GM18520 (cell line): ENCODE measurements around the gene DCAF8.

ENCODE experiments used
- ATAC-seq: cut with Tn5 transposase; IDR thresholded peaks from one replicate; pipeline ENCODE4 v1.9.1; 2021; ENCODE audit not compliant: unreplicated experiment

Gene DCAF8

DNA sequence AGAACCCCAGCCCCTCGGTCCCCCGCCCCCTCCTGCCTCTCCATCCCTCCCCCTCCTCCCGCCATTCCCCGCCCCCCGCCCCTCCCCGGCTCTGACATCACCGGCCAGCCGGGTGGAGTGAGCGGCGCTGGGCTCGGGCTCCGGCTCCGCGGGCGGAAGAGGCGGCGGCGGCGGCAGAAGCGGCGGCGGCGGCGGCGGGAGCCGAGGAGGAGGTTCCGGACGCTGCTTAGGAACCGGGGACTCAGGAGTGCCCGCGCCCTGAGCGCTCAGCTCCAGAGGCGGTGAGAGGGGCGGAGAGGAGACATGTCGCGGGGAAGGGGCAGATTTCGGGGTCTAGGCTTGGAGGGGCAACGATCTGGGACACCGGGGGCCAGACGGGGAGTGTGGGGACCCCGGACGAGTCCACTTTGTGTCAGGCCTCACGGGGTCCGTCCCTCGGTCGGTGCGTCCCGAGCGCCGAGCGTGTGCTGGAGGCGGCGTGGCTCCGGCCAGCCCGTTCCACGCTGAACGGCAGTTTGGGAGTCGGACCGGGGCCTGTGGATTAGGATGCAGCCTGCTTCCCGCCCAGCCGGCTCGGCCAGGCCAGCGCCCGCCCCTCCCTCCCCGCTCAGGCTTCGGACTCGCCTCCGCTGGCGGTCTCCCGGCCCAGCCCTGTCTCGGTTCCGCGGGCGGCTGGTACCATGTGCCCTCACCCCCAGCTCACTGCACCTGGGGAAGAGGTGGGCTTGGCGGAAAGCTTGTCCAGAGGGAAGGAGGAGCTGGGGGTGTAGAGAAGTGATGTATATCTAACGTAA lies 56.9 kb downstream of the DCAF8 start, which contains the start of gene PEA15:
Gene PEA15, plus strand, starts transcription at position 143 of the 794 bp plus-strand sequence. CDS start 6,161 bp downstream, outside the sequence.
- ATAC-seq: no peak

GRCh38 chr1:160204526-160205241 lies 57.7 kb downstream of the DCAF8 start:
- no peak for ATAC-seq

GRCh38 chr1:160200786-160201185 lies 61.6 kb downstream of the DCAF8 start:
- no peak for ATAC-seq

DNA sequence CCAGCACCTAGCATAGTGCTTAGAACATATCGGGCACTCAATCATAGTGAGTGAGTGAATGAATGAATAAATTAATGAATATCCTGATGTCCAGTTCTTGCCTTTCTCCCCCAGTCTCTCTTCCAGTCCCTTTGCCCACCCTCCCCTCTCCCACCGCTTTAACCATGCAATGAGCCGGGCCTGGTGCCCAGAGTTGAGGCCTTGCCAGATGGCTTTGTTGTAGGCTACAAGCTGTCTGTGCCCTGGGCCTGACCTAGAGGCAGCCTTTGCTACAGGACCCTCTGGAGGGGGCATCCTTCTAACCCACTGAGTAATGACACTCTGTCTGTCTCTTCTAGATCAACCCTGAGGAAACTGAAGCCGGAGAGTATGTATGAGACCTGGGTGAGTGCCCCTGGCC lies 65.1 kb downstream of the DCAF8 start:
- ATAC-seq: no peak

- no peak for ATAC-seq
Observed at GRCh38 chr1:160196143-160196542, 66.2 kb downstream of the DCAF8 start.

- no peak for ATAC-seq
Observed at GRCh38 chr1:160194737-160195059, 67.7 kb downstream of the DCAF8 start.

- no peak for ATAC-seq
Observed at GRCh38 chr1:160193832-160194736, 68.3 kb downstream of the DCAF8 start.

DNA sequence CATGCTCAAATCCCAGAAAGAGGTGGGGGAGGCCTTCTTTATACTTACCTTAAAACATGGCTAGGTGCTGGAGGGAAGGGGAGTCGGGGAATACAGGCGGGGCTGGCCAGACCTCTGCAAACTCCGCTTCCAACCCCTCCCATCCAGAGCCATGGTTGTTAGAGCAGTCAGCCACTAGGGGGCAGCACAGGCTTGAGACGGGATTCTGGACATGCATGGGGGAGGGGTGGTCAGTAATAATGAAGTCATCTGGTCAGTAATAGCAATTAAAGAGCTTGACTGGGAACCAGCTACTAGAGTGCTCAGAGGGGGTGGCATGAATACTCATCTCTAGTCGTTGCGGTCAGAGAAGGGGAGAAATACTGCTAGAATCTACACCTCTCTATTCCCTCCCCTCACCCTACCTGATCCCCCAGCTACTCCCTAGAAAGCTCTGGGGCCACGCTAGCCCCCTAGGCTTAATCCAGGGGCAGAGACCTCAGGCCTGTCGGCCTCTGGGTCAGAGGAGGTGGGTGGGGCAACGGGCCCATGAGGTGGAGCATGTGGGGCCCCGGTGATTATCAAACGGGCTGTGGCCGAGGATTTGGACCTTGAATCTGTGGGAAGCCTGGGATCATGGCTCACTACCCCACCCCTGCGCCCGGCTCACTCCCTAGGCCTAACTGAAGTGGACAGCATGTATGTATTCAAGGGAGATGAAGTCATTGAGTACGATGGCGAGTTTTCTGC lies 69.1 kb downstream of the DCAF8 start:
- ATAC-seq: no peak

DNA sequence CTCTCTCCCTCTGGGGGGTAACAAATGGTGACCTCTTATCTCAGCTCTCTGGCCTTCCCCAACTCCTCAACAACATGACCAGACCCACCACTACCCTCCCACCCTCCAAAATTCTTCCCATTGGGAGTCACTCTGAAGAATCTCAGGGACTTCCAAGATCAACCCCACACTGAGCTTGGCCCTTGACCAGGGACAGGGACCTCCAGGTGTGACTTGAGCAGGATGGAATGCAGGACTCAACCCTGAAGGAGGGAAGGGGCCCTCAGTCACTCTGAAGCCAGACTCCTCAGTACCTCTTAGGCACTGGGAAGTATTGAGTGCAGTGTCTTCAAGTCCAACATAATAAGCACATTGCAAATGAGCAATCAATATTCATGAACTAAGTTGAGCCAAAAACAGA lies 70.1 kb downstream of the DCAF8 start:
- no peak for ATAC-seq

DNA sequence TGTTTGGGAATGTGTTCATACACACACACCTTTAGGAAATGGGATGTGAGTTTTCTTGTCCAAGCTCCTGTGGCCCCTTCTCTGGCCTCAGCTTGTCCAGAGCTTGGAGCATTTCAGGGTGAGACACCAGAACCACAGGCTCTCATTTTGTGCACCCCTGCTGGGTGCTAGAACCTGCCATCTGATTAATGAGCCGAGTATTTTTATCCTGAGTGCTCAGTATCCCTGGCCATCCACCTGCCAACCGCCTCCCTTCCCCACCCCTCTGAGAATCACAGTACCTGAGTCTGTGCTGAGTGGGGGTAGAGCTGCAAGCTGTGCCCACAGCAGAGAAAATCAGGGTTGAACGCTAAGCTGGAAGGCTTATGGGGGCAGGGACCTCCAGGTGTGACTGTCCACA lies 70.6 kb downstream of the DCAF8 start:
- ATAC-seq: no peak

- ATAC-seq: no peak
Observed at GRCh38 chr1:160189649-160190625, 72.4 kb downstream of the DCAF8 start, which contains the start of gene CASQ1. Gene CASQ1, plus strand, starts transcription at chr1:160190575. Its CDS starts 177 bp downstream, at chr1:160190752.

GRCh38 chr1:160188341-160188740 lies 74.0 kb downstream of the DCAF8 start:
- no peak for ATAC-seq

GRCh38 chr1:160187407-160187806 lies 74.9 kb downstream of the DCAF8 start:
- ATAC-seq: no peak

DNA sequence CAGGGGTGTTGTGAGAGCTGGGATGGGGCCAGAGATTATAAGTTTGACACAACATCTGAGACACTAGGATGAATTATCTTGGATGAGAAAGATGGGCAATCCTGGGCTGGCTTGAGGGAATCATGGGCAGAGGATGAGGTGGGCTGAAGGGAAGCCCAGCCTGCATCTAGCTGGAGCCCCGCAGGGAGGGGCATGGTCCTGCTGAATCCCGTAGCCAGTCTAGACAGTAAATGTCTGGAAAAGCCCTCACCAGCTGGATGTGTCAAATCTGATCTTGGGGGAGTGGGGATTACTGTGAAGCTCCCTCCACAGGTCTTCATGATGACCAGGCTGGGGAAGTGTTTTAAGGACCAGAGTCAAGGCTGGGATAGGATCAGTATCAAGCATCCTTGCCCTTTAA lies 75.6 kb downstream of the DCAF8 start:
- ATAC-seq: no peak

DNA sequence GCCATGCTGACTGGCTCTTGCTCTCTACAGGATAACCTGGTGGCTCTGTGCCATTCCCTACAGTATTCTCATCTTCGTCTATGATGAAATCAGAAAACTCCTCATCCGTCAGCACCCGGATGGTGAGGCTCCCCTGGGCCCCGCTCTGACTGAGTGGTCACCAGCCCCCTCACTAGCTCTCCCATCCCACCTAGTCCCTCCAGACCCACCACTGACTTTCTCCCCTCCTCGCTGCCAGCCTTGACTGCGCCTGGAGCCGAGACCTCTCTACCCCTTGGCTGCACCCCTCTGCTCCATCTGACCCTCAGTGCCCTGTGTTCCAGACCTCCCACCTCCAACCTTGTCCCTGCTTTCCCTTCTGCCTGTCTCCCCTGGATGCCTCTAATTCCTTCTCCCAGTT lies 76.1 kb downstream of the DCAF8 start:
- ATAC-seq: no peak

DNA sequence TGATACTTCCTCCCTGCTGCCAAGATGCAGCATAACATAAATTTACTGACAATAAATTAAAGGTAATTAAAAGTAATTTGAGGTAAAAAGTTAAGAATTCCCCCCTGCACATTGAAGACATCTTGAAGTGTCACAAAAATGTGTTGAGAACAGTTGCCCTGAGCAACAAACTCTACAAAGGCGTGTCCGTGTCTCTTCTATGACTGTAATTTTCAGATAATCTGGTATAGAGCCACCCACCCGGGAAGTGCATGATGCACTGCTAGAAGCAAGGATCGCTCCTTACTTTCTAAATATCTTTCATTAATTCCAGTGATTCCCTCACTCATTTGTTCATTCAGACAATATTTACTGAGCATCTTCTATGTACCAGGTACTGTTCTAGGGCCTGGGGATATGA lies 83.0 kb downstream of the DCAF8 start:
- ATAC-seq: no peak

DNA sequence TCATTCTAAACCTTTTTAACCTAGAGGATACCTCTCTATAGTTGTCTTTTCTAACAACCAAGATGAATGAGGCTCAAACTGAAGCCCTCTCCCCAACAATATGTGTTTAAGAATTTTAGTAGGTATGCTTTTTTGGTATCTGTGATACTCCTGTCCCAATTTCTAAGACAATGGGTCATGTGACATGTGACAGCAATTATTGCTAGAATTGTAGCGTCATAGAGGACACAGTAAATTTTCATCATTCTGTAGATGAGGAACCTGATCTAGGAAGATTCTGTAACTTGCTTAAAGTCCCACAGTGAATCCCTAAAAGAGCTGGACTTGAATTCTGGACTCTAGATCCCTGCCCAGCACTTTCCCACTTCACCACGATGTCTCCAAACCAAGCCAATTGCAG lies 83.6 kb downstream of the DCAF8 start:
- ATAC-seq: no peak

- ATAC-seq: no peak
Observed at GRCh38 chr1:160177667-160178066, 84.7 kb downstream of the DCAF8 start.

DNA sequence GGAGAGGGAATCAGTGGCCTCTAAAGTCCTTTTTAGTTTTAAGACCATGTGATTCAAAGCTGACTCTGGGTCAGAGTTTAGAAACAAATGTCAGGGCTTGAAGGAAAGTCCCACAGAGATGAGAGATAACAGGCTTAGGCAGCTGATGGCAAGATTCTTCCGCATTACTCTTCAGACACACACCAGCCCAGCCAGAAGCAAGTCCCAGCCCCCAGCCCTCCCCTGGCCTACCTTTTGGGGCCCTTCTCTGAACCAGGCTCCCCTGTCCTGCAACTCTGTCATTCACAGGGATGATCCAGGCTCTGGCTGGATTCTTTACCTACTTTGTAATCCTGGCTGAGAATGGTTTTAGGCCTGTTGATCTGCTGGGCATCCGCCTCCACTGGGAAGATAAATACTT lies 85.1 kb downstream of the DCAF8 start:
- no peak for ATAC-seq

DNA sequence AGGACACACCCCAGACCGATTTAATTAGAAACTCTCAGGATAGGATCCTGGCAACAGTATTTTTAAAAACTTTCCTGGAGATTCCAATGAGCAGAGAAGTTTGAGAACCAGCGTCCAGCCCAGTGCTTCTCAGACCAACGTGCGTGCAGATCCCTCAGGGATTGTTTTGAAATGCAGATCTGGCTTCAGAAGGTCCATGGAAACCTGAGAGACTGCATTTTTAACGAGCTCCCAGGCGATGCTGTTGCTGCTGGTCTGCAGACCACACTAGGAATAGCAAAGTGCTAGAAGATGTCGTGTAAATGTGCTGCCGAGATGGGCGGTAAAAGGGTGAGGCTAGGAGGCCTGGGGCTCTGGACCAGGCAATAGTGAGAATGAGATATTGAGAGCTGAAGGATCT lies 90.4 kb downstream of the DCAF8 start:
- ATAC-seq: no peak
